GM19025 (cell line): Measurements from ENCODE around the gene PDZRN4.
A peak's percentile ranks its signal among the peaks of the same experiment; 100 is the strongest.

Experiments used
- ATAC-seq: cut with Tn5 transposase; IDR thresholded peaks from one replicate; pipeline ENCODE4 v1.9.1; 2021; ENCODE audit warnings: mild to moderate bottlenecking, low read depth, moderate library complexity; ENCODE audit not compliant: unreplicated experiment

The PDZRN4 gene

GRCh38 chr12:41486718-41487117 is 298.6 kb downstream of the PDZRN4 start:
- ATAC-seq: no peak

- ATAC-seq: no peak
These were observed 307.9 kb downstream of the PDZRN4 start for GRCh38 chr12:41496009-41496408.

- no peak for ATAC-seq
These were observed 309.3 kb downstream of the PDZRN4 start for GRCh38 chr12:41497409-41497808.

- ATAC-seq: no peak
These were observed 316.9 kb downstream of the PDZRN4 start for GRCh38 chr12:41504976-41505375.

GRCh38 chr12:41507286-41507685 is 319.2 kb downstream of the PDZRN4 start:
- no peak for ATAC-seq

- ATAC-seq: no peak
These were observed 321.3 kb downstream of the PDZRN4 start for GRCh38 chr12:41509271-41510055.

- ATAC-seq: no peak
These were observed 322.4 kb downstream of the PDZRN4 start for GRCh38 chr12:41510470-41510869.

- ATAC-seq: no peak
These were observed 323.1 kb downstream of the PDZRN4 start for GRCh38 chr12:41511247-41511646.

- ATAC-seq: no peak
These were observed 324.4 kb downstream of the PDZRN4 start for GRCh38 chr12:41512497-41512896.

GRCh38 chr12:41514021-41514777 is 326.1 kb downstream of the PDZRN4 start:
- ATAC-seq: no peak

- no peak for ATAC-seq
These were observed 326.8 kb downstream of the PDZRN4 start for GRCh38 chr12:41514907-41515306.

- no peak for ATAC-seq
These were observed 327.8 kb downstream of the PDZRN4 start for GRCh38 chr12:41515953-41516352.

GRCh38 chr12:41520869-41521268 is 332.7 kb downstream of the PDZRN4 start:
- ATAC-seq: no peak

- peak; percentile 68 for ATAC-seq
These were observed 333.8 kb downstream of the PDZRN4 start for GRCh38 chr12:41521872-41522379.

- no peak for ATAC-seq
These were observed 338.9 kb downstream of the PDZRN4 start for GRCh38 chr12:41527062-41527461.

- no peak for ATAC-seq
These were observed 339.5 kb downstream of the PDZRN4 start for GRCh38 chr12:41527534-41528116.

GRCh38 chr12:41528874-41529273 is 340.8 kb downstream of the PDZRN4 start:
- ATAC-seq: no peak

- no peak for ATAC-seq
These were observed 342.3 kb downstream of the PDZRN4 start for GRCh38 chr12:41530441-41530840.

- no peak for ATAC-seq
These were observed 343.2 kb downstream of the PDZRN4 start for GRCh38 chr12:41531147-41531829.

- ATAC-seq: no peak
These were observed 344.0 kb downstream of the PDZRN4 start for GRCh38 chr12:41532072-41532471.
